ENCODE results near the gene WWOX.

GRCh38 chr16:78425281-78425680, 325.8 kb downstream of the WWOX start:
- no peak for TF ChIP-seq POLR2AphosphoS5 (IDR thresholded peaks at IDR 0.05)
- TF ChIP-seq, protein P1, sequence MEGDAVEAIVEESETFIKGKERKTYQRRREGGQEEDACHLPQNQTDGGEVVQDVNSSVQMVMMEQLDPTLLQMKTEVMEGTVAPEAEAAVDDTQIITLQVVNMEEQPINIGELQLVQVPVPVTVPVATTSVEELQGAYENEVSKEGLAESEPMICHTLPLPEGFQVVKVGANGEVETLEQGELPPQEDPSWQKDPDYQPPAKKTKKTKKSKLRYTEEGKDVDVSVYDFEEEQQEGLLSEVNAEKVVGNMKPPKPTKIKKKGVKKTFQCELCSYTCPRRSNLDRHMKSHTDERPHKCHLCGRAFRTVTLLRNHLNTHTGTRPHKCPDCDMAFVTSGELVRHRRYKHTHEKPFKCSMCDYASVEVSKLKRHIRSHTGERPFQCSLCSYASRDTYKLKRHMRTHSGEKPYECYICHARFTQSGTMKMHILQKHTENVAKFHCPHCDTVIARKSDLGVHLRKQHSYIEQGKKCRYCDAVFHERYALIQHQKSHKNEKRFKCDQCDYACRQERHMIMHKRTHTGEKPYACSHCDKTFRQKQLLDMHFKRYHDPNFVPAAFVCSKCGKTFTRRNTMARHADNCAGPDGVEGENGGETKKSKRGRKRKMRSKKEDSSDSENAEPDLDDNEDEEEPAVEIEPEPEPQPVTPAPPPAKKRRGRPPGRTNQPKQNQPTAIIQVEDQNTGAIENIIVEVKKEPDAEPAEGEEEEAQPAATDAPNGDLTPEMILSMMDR (IDR thresholded peaks at IDR 0.05 in 8 of 11, conservative IDR thresholded peaks at IDR 0.05 in 3 of 11): no peak
- TF ChIP-seq POLR2A (IDR thresholded peaks at IDR 0.05): no peak
